GM12878 (cell line): Measurements from ENCODE around the gene GIMAP6. TPM values are rescaled to one million over a fixed set of nuclear protein-coding genes. Genes with fewer than 3 reads are reported as not detected.

Source experiments
- ATAC-seq: fragments of 200-7000 bp; cut with Tn5 transposase; 3 replicates; pipeline ENCODE4 v1.9.1; 2020; ENCODE audit warnings: mild to moderate bottlenecking, moderate library complexity
- BruUV-seq: library from RNA; stranded (reverse); fragments of 400-500 nt; replicated peaks from 2 replicates; lab custom pipeline; 2021; lab: Mats Ljungman, UMichigan
- CTCF ChIA-PET: fragments of 300-600 bp; sonication (Branson Sonifier 250); formaldehyde crosslinking; extraction: SDS; loops from one replicate; lab custom pipeline; 2021; ENCODE audit warnings: inconsistent platforms; lab: Yijun Ruan, JAX
- POLR2A ChIA-PET: fragments of 350-600 bp; formaldehyde crosslinking; extraction: SDS; loops from one replicate; lab custom pipeline; 2021; ENCODE audit warnings: inconsistent platforms; lab: Charles Lee
- RAD21 ChIA-PET: fragments of 300-600 bp; sonication (Branson Sonifier 250); formaldehyde crosslinking; loops from one replicate; lab custom pipeline; 2023; ENCODE audit warnings: antibody characterized with exemption; ENCODE audit not compliant: unreplicated experiment; lab: Charles Lee
- SMC1A ChIA-PET: fragments of 300-600 bp; sonication (Branson Sonifier 250); formaldehyde crosslinking; loops from one replicate; lab custom pipeline; 2023; ENCODE audit not compliant: unreplicated experiment, uncharacterized antibody; lab: Charles Lee
- DNase-seq: peaks from one replicate; pipeline ENCODE4 v3.0.0-alpha.2; 2011; ENCODE audit warnings: low read depth, low spot score
- FAIRE-seq: peaks from 3 replicates; lab custom pipeline; 2011; peaks lifted over from hg19 to GRCh38; lab: Jason Lieb, UNC
- H2AFZ ChIP-seq: 2 replicates; pipeline ENCODE4 v1.6.0; 2011; ENCODE audit warnings: low read depth, low read length, control low read depth; ENCODE audit not compliant: control insufficient read depth
- H3K27ac ChIP-seq: 2 replicates; pipeline ENCODE4 v1.5.1; 2011; ENCODE audit warnings: control low read depth; ENCODE audit not compliant: control insufficient read depth, insufficient read depth
- H3K27me3 ChIP-seq, 2 experiments: replicated peaks in 1 of 2; 2 replicates each; pipeline versions ENCODE4 v1.6.0 to v1.6.1; 2011; ENCODE audit warnings: low read length in 1 of 2; ENCODE audit not compliant: control insufficient read depth in 2 of 2, insufficient read depth in 2 of 2
- H3K36me3 ChIP-seq, 2 experiments: 2 replicates each; pipeline ENCODE4 v1.5.1; 2011; ENCODE audit warnings: low read length in 1 of 2; ENCODE audit not compliant: control insufficient read depth in 2 of 2, insufficient read depth in 2 of 2
- H3K4me1 ChIP-seq: 2 replicates; pipeline ENCODE4 v1.6.1; 2011; ENCODE audit warnings: mild to moderate bottlenecking, low read length, moderate library complexity, mixed read lengths; ENCODE audit not compliant: control insufficient read depth, insufficient read depth
- H3K4me2 ChIP-seq: 2 replicates; pipeline ENCODE4 v1.6.0; 2011; ENCODE audit warnings: control low read depth; ENCODE audit not compliant: control insufficient read depth, insufficient read depth
- H3K4me3 ChIP-seq: fragments of 200-600 bp; sonication (generic); 2 replicates; pipeline ENCODE4 v1.5.1; 2016
- H3K79me2 ChIP-seq: 2 replicates; pipeline ENCODE4 v1.6.0; 2011; ENCODE audit warnings: low read length; ENCODE audit not compliant: control insufficient read depth, insufficient read depth
- H3K9ac ChIP-seq: 2 replicates; pipeline ENCODE4 v1.8.0; 2011; ENCODE audit warnings: low read length, control low read depth, mixed read lengths; ENCODE audit not compliant: control insufficient read depth, insufficient read depth
- H3K9me3 ChIP-seq: replicated peaks from 3 replicates; pipeline ENCODE4 v1.5.1; 2011; ENCODE audit warnings: mild to moderate bottlenecking, low read length; ENCODE audit not compliant: control insufficient read depth, insufficient read depth
- H4K20me1 ChIP-seq: 2 replicates; pipeline ENCODE4 v1.6.0; 2011; ENCODE audit not compliant: control insufficient read depth, insufficient read depth
- BACH1 ChIP-seq: fragments of 450-650 bp; IDR thresholded peaks from 2 replicates; pipeline ENCODE4 v1.6.1; 2017; ENCODE audit warnings: mild to moderate bottlenecking, borderline replicate concordance
- BCLAF1 ChIP-seq: fragments of 450-650 bp; IDR thresholded peaks from 2 replicates; pipeline ENCODE4 v1.6.1; 2017; ENCODE audit warnings: antibody characterized with exemption, mild to moderate bottlenecking, moderate library complexity
- GABPA ChIP-seq: IDR thresholded peaks from 2 replicates; pipeline ENCODE4 v1.6.1; 2014; ENCODE audit warnings: antibody characterized with exemption, low read depth, mild to moderate bottlenecking, inconsistent platforms
- GATAD2B ChIP-seq: fragments of 450-650 bp; conservative IDR thresholded peaks from 2 replicates; pipeline ENCODE4 v1.6.1; 2017; ENCODE audit warnings: low read depth, mild to moderate bottlenecking, moderate library complexity
- IRF3 ChIP-seq: fragments of 450-650 bp; IDR thresholded peaks from 2 replicates; pipeline ENCODE4 v1.6.1; 2014; ENCODE audit warnings: mild to moderate bottlenecking
- MLLT1 ChIP-seq: fragments of 450-650 bp; IDR thresholded peaks from 2 replicates; pipeline ENCODE4 v1.6.1; 2016; ENCODE audit warnings: mild to moderate bottlenecking
- NFYA ChIP-seq: IDR thresholded peaks from 2 replicates; pipeline ENCODE4 v1.6.1; 2011; ENCODE audit warnings: low read depth, mild to moderate bottlenecking, low read length, improper control_type of control experiment, borderline replicate concordance
- NR2F1 ChIP-seq: fragments of 450-650 bp; conservative IDR thresholded peaks from 2 replicates; pipeline ENCODE4 v1.6.1; 2017; ENCODE audit warnings: mild to moderate bottlenecking
- NRF1 ChIP-seq: conservative IDR thresholded peaks from 2 replicates; pipeline ENCODE4 v1.6.1; 2011; ENCODE audit warnings: mild to moderate bottlenecking, low read depth, low read length, improper control_type of control experiment
- SIN3A ChIP-seq: IDR thresholded peaks from 2 replicates; pipeline ENCODE4 v1.6.1; 2012; ENCODE audit warnings: low read depth, low read length, improper control_type of control experiment
- SKIL ChIP-seq: fragments of 450-650 bp; IDR thresholded peaks from 2 replicates; pipeline ENCODE4 v1.6.1; 2017; ENCODE audit warnings: mild to moderate bottlenecking, low read depth, inconsistent platforms; ENCODE audit not compliant: poor library complexity, severe bottlenecking
- SPI1 ChIP-seq: IDR thresholded peaks from 2 replicates; pipeline ENCODE4 v1.6.1; 2011; ENCODE audit warnings: low read depth, mild to moderate bottlenecking, low read length, moderate library complexity, borderline replicate concordance; ENCODE audit not compliant: insufficient read depth
- ZBTB11 ChIP-seq: fragments of 450-650 bp; formaldehyde crosslinking; IDR thresholded peaks from 2 replicates; pipeline ENCODE4 v1.5.0; 2022; ENCODE audit warnings: mild to moderate bottlenecking, missing genetic modification characterization
- WGBS: methylation state at CpG from one replicate; pipeline ENCODE4 v1.1.6; 2016; ENCODE audit warnings: low lambda C conversion rate; ENCODE audit not compliant: insufficient replicate concordance, insufficient coverage; ENCODE audit errors: missing lambda C conversion rate; 5-methylcytosine and 5-hydroxymethylcytosine counted together
- in situ Hi-C: fragments of 300-500 bp; cut with MboI; formaldehyde crosslinking; loops from 9 replicates; pipeline ENCODE4 v1.14.3; 2018; ENCODE audit warnings: mixed read lengths
- intact Hi-C: fragments of 100-400 bp; cut with micrococcal nuclease; formaldehyde crosslinking; loops from one replicate; pipeline ENCODE4 v1.14.2; 2022; ENCODE audit not compliant: unreplicated experiment
- polyA plus RNA-seq, 11 experiments: library from polyadenylated mRNA; depleted of rRNA in 4 of 11; unstranded in 6 of 11; stranded (reverse) in 5 of 11; fragments of >200 nt; fragmentation: Nextera tagmentation in 4 of 11; fragmentation: Illumina TruSeq in 1 of 11; extraction: Ambion mirVana in 4 of 11; extraction: Trizol in 1 of 11; gene quantifications; 1 replicate in 1 of 11; 2 replicates in 10 of 11; pipeline versions ENCODE4 v1.2.1 to v1.2.3, GENCODE V29; 2011 to 2016; ENCODE audit warnings: inconsistent platforms in 2 of 11, missing spikeins in 2 of 11, low read depth in 1 of 11
- total RNA-seq, 4 experiments: library from RNA; depleted of rRNA in 3 of 4; stranded (reverse); fragments of >200 nt in 3 of 4; fragmentation: Illumina TruSeq in 1 of 4; extraction: Trizol in 1 of 4; gene quantifications; 2 replicates each; pipeline versions ENCODE4 v1.2.1 to v1.2.3, GENCODE V29; 2013 to 2021

The GIMAP6 gene
- total and polyA plus RNA-seq, 10 of the 15 experiments (the other 5 are each of a cell fraction or from before 2014, with no cell fraction given) = 6.2 to 49.2 (median 35.4) TPM

GRCh38 chr7:150642926-150643325 is 10.7 kb upstream of the GIMAP6 start:
- ChIA-PET CTCF (no interaction called here), RAD21 (no interaction called here), POLR2A (no interaction called here), SMC1A (interaction anchor here (1.1 kb wide), 1 partner anchor 18 kb away, joined by 3 read pairs; no protein-coding TSS in a partner anchor)
- no peaks in the 10 kb centered on the region for H4K20me1 ChIP-seq
- H3K9me3 ChIP-seq = peaks cover 21% of the 10 kb centered on the region
- 68% methylated on average over 5 of the region's 5 CpGs for WGBS
- H3K9ac ChIP-seq = no peak overlapping the region
- DNase-seq (no peak), ATAC-seq (no peak), FAIRE-seq (no peak)
- intact Hi-C loops = no loop called here
- H3K4me3 ChIP-seq = no peak overlapping the region
- no peak overlapping the region for H2AFZ ChIP-seq
- no peak overlapping the region for H3K27ac ChIP-seq
- in situ Hi-C loops = no loop called here
- no peak overlapping the region for H3K4me2 ChIP-seq
- no TSS peak for BruUV-seq
- H3K4me1 ChIP-seq = peaks cover 4% of the 10 kb centered on the region
- no peaks in the 10 kb centered on the region for H3K36me3 ChIP-seq
- no peaks in the 10 kb centered on the region for H3K27me3 ChIP-seq
- no peaks in the 10 kb centered on the region for H3K79me2 ChIP-seq
- TF ChIP-seq NRF1 (no peak), BCLAF1 (no peak), IRF3 (no peak), MLLT1 (no peak), SKIL (no peak), SPI1 (no peak), SIN3A (no peak), NR2F1 (no peak), GABPA (no peak), NFYA (no peak), BACH1 (no peak), GATAD2B (no peak), ZBTB11 (CRISPR knock-in tag) (no peak)
